HepG2 (cell line): ENCODE results near the gene SPAG5. TPM values are rescaled to one million over a fixed set of nuclear protein-coding genes. Genes with fewer than 3 reads are reported as not detected.

Experiments used
- ASH2L ChIP-seq: fragments of 300-600, 200-600 bp; sonication (generic); IDR thresholded peaks from 2 replicates; pipeline ENCODE4 v1.7.0; 2017; ENCODE audit warnings: low read depth, mild to moderate bottlenecking, moderate library complexity, mixed read lengths, low read length; ENCODE audit not compliant: insufficient read length
- BCL6 ChIP-seq: IDR thresholded peaks from 2 replicates; pipeline ENCODE4 v1.6.1; 2016; ENCODE audit warnings: missing genetic modification reagents, missing compliant biosample characterization
- BRCA1 ChIP-seq: sonication (generic); formaldehyde crosslinking; IDR thresholded peaks from 2 replicates; pipeline ENCODE4 v1.4.0; 2020; ENCODE audit warnings: missing genetic modification reagents
- HNRNPH1 ChIP-seq: fragments of 200-400 bp; formaldehyde crosslinking; optimal IDR thresholded peaks from 2 replicates; pipeline ENCODE3; 2017; ENCODE audit warnings: mild to moderate bottlenecking, low read depth, low read length
- JUN ChIP-seq: sonication (generic); formaldehyde crosslinking; IDR thresholded peaks from 2 replicates; pipeline ENCODE4 v1.4.0; 2020; ENCODE audit warnings: mild to moderate bottlenecking, missing genetic modification reagents
- KMT2A ChIP-seq: sonication (generic); formaldehyde crosslinking; IDR thresholded peaks from 2 replicates; pipeline ENCODE4 v1.4.0; 2020; ENCODE audit warnings: missing genetic modification reagents
- MTERF4 ChIP-seq: sonication (generic); formaldehyde crosslinking; IDR thresholded peaks from 2 replicates; pipeline ENCODE4 v1.8.0; 2023; ENCODE audit warnings: mild to moderate bottlenecking, missing genetic modification reagents
- NFKB2 ChIP-seq: sonication (generic); formaldehyde crosslinking; IDR thresholded peaks from 2 replicates; pipeline ENCODE4 v1.4.0; 2020; ENCODE audit warnings: missing genetic modification reagents, borderline replicate concordance
- NR2F2 ChIP-seq: IDR thresholded peaks from 2 replicates; pipeline ENCODE4 v1.6.1; 2012; ENCODE audit warnings: low read depth, inconsistent platforms, borderline replicate concordance
- PHF5A ChIP-seq: IDR thresholded peaks from one replicate; pipeline ENCODE4 v1.6.1; 2018; ENCODE audit warnings: low read depth, missing genetic modification reagents; ENCODE audit not compliant: unreplicated experiment
- PREB ChIP-seq: sonication (generic); formaldehyde crosslinking; IDR thresholded peaks from 2 replicates; pipeline ENCODE4 v1.4.0; 2020; ENCODE audit warnings: missing genetic modification reagents
- RBM39 ChIP-seq: fragments of 200-400 bp; formaldehyde crosslinking; IDR thresholded peaks from one replicate; pipeline ENCODE4 v1.6.1; 2018; ENCODE audit warnings: antibody characterized with exemption, mild to moderate bottlenecking, low read depth, low read length; ENCODE audit not compliant: poor library complexity, severe bottlenecking
- SP1 ChIP-seq, 2 experiments: fragments of 450-650 bp in 1 of 2; sonication (generic) in 1 of 2; formaldehyde crosslinking in 1 of 2; IDR thresholded peaks; 2 replicates each; pipeline versions ENCODE4 v1.4.0 to v1.6.1; 2016 to 2020; ENCODE audit warnings: missing genetic modification reagents in 1 of 2
- TARDBP ChIP-seq: sonication (generic); formaldehyde crosslinking; IDR thresholded peaks from 2 replicates; pipeline ENCODE4 v1.8.0; 2022; ENCODE audit warnings: mild to moderate bottlenecking, missing genetic modification reagents
- THYN1 ChIP-seq: sonication (generic); formaldehyde crosslinking; IDR thresholded peaks from 2 replicates; pipeline ENCODE4 v1.8.1; 2023; ENCODE audit warnings: low read depth, mild to moderate bottlenecking, moderate library complexity, missing genetic modification reagents, borderline replicate concordance
- ZBTB26 ChIP-seq: IDR thresholded peaks from 2 replicates; pipeline ENCODE4 v1.6.1; 2016; ENCODE audit warnings: missing compliant biosample characterization, missing genetic modification reagents, borderline replicate concordance
- ZNF343 ChIP-seq: sonication (generic); formaldehyde crosslinking; IDR thresholded peaks from 2 replicates; pipeline ENCODE4 v1.4.0; 2020; ENCODE audit warnings: mild to moderate bottlenecking, missing genetic modification reagents
- ZNF367 ChIP-seq: sonication (generic); formaldehyde crosslinking; IDR thresholded peaks from 2 replicates; pipeline ENCODE4 v1.4.0; 2020; ENCODE audit warnings: missing genetic modification reagents, borderline replicate concordance
- ZNF574 ChIP-seq: sonication (generic); formaldehyde crosslinking; IDR thresholded peaks from 2 replicates; pipeline ENCODE4 v1.4.0; 2020; ENCODE audit warnings: missing genetic modification reagents
- ZNF670 ChIP-seq: sonication (generic); formaldehyde crosslinking; IDR thresholded peaks from 2 replicates; pipeline ENCODE4 v1.8.0; 2022; ENCODE audit warnings: mild to moderate bottlenecking, missing genetic modification reagents, borderline replicate concordance
- ZNF75D ChIP-seq: sonication (generic); formaldehyde crosslinking; IDR thresholded peaks from 2 replicates; pipeline ENCODE4 v1.8.1; 2023; ENCODE audit warnings: missing genetic modification reagents, mild to moderate bottlenecking, borderline replicate concordance
- ZNF777 ChIP-seq: sonication (generic); formaldehyde crosslinking; IDR thresholded peaks from 2 replicates; pipeline ENCODE4 v1.4.0; 2020; ENCODE audit warnings: missing genetic modification reagents
- polyA plus RNA-seq, 8 experiments: library from polyadenylated mRNA; depleted of rRNA in 3 of 8; stranded (reverse) in 7 of 8; unstranded in 1 of 8; fragments of >200 nt; fragmentation: Illumina TruSeq in 4 of 8; extraction: Trizol in 4 of 8; gene quantifications; 2 replicates each; pipeline versions ENCODE4 v1.2.1 to v1.2.3, GENCODE V29; 2011 to 2016; ENCODE audit warnings: low read depth in 4 of 8, missing spikeins in 1 of 8, mixed read lengths in 1 of 8; ENCODE audit not compliant: insufficient read depth in 1 of 8
- total RNA-seq, 5 experiments: library from RNA; depleted of rRNA; stranded (reverse); fragments of >200 nt; fragmentation: Illumina TruSeq; extraction: Trizol; gene quantifications; 2 replicates each; pipeline ENCODE4 v1.2.3, GENCODE V29; 2016; ENCODE audit warnings: low read depth in 1 of 5

The SPAG5 gene
- total and polyA plus RNA-seq, 2 of the 13 experiments (the other 11 are each of a cell fraction or from before 2014, with no cell fraction given) = 41.4 to 98.0 TPM

GRCh38 chr17:28599311-28600184 is 723 bp upstream of the SPAG5 start (continued):
- no peak for TF ChIP-seq ZNF574
- TF ChIP-seq SP1 (IDR thresholded peaks at IDR 0.05) = no peak
- no peak for TF ChIP-seq SP1 (CRISPR knock-in tag; IDR thresholded peaks at IDR 0.05)
- TF ChIP-seq RBM39 = peak; percentile 67
- no peak for TF ChIP-seq ASH2L
- no peak for TF ChIP-seq MTERF4 (CRISPR knock-in tag)
- TF ChIP-seq ZNF777 (CRISPR knock-in tag) = peak; percentile 53; the same call in 1 of the 2 replicates
- TF ChIP-seq BCL6 (CRISPR knock-in tag) = 0 out of 2 replicates have a peak, but pooled peaks have one; percentile 6
- TF ChIP-seq NFKB2 (CRISPR knock-in tag) = no peak
- TF ChIP-seq THYN1 = no peak
- TF ChIP-seq PHF5A = no peak
- TF ChIP-seq BRCA1 (CRISPR knock-in tag) = no peak
- no peak for TF ChIP-seq NR2F2
- no peak for TF ChIP-seq ZBTB26
- TF ChIP-seq KMT2A = no peak
- TF ChIP-seq PREB (CRISPR knock-in tag) = no peak
- no peak for TF ChIP-seq ZNF670 (CRISPR knock-in tag)
- no peak for TF ChIP-seq JUN
- TF ChIP-seq ZNF75D = no peak
- no peak for TF ChIP-seq HNRNPH1
- TF ChIP-seq TARDBP (CRISPR knock-in tag) = peak; percentile 23
- 0 out of 2 replicates have a peak, but pooled peaks have one; percentile 60 for TF ChIP-seq ZNF343 (CRISPR knock-in tag)
- no peak for TF ChIP-seq ZNF367
